ENCODE data around the gene ZNF383.
"Not testable (repeated sequence)": the region's sequence is repeated elsewhere in the genome, so short reads cannot be mapped to it uniquely, and the experiment has no call there.

Gene ZNF383

GRCh38 chr19:37220383-37220782, 2.4 kb downstream of the ZNF383 start:
- H3K4me3 ChIP-seq (ENCODE audit: low read depth, low read length): no peak overlapping the region
- no peak for DNase-seq (ENCODE audit: low read depth)
- TF ChIP-seq CTCF (IDR thresholded peaks at IDR 0.05; ENCODE audit: low read depth, low read length): no peak
- TF ChIP-seq POLR2A (IDR thresholded peaks at IDR 0.05; ENCODE audit: extremely low read depth, insufficient read length): no peak
- TF ChIP-seq MYC (IDR thresholded peaks at IDR 0.05; ENCODE audit: low read depth, low read length): no peak
- TF ChIP-seq MAX (IDR thresholded peaks at IDR 0.05; ENCODE audit: low read depth, low read length): no peak

GRCh38 chr19:37221136-37221535, 3.1 kb downstream of the ZNF383 start:
- no peak for TF ChIP-seq MAX (IDR thresholded peaks at IDR 0.05; ENCODE audit: low read depth, low read length)
- no peak for TF ChIP-seq MYC (IDR thresholded peaks at IDR 0.05; ENCODE audit: low read depth, low read length)
- TF ChIP-seq POLR2A (IDR thresholded peaks at IDR 0.05; ENCODE audit: extremely low read depth, insufficient read length): no peak
- TF ChIP-seq CTCF (IDR thresholded peaks at IDR 0.05; ENCODE audit: low read depth, low read length): no peak
- no peak overlapping the region for H3K4me3 ChIP-seq (ENCODE audit: low read depth, low read length)
- no peak for DNase-seq (ENCODE audit: low read depth)

- TF ChIP-seq CTCF (IDR thresholded peaks at IDR 0.05; ENCODE audit: low read depth, low read length) (no peak), MYC (IDR thresholded peaks at IDR 0.05; ENCODE audit: low read depth, low read length) (no peak), MAX (IDR thresholded peaks at IDR 0.05; ENCODE audit: low read depth, low read length) (no peak), POLR2A (IDR thresholded peaks at IDR 0.05; ENCODE audit: extremely low read depth, insufficient read length) (no peak)
- no peak for DNase-seq (ENCODE audit: low read depth)
- no peak overlapping the region for H3K4me3 ChIP-seq (ENCODE audit: low read depth, low read length)
Observed at GRCh38 chr19:37226248-37226647, 8.2 kb downstream of the ZNF383 start.

GRCh38 chr19:37227996-37228395, 10.0 kb downstream of the ZNF383 start:
- no peak for TF ChIP-seq MYC (IDR thresholded peaks at IDR 0.05; ENCODE audit: low read depth, low read length)
- TF ChIP-seq CTCF (IDR thresholded peaks at IDR 0.05; ENCODE audit: low read depth, low read length): peak; percentile 55
- peak; percentile 30 for DNase-seq (ENCODE audit: low read depth)
- no peak overlapping the region for H3K4me3 ChIP-seq (ENCODE audit: low read depth, low read length)

- TF ChIP-seq POLR2A (IDR thresholded peaks at IDR 0.05; ENCODE audit: extremely low read depth, insufficient read length) (no peak), MYC (IDR thresholded peaks at IDR 0.05; ENCODE audit: low read depth, low read length) (no peak)
- no peak overlapping the region for H3K4me3 ChIP-seq (ENCODE audit: low read depth, low read length)
- DNase-seq (ENCODE audit: low read depth): no peak
Observed at GRCh38 chr19:37243206-37243632, 25.2 kb downstream of the ZNF383 start.

GRCh38 chr19:37251308-37252229, 33.6 kb downstream of the ZNF383 start:
- DNase-seq (ENCODE audit: low read depth): no peak
- TF ChIP-seq MYC (IDR thresholded peaks at IDR 0.05; ENCODE audit: low read depth, low read length) (no peak), POLR2A (IDR thresholded peaks at IDR 0.05; ENCODE audit: extremely low read depth, insufficient read length) (no peak), MAX (IDR thresholded peaks at IDR 0.05; ENCODE audit: low read depth, low read length) (no peak), CTCF (IDR thresholded peaks at IDR 0.05; ENCODE audit: low read depth, low read length) (no peak)
- H3K4me3 ChIP-seq (ENCODE audit: low read depth, low read length): no peak overlapping the region

GRCh38 chr19:37263028-37263427, 45.0 kb downstream of the ZNF383 start:
- not testable (repeated sequence) for H3K4me3 ChIP-seq (ENCODE audit: low read depth, low read length)

GRCh38 chr19:37267005-37267404, 49.0 kb downstream of the ZNF383 start:
- not testable (repeated sequence) for DNase-seq (ENCODE audit: low read depth)

More at GRCh38 chr19:37263028-37263427, 45.0 kb downstream of the ZNF383 start:
- not testable (repeated sequence) for DNase-seq (ENCODE audit: low read depth)

GRCh38 chr19:37267755-37268154, 49.7 kb downstream of the ZNF383 start:
- H3K4me3 ChIP-seq (ENCODE audit: low read depth, low read length); DNase-seq (ENCODE audit: low read depth): not testable (repeated sequence)

More at GRCh38 chr19:37267005-37267404, 49.0 kb downstream of the ZNF383 start:
- not testable (repeated sequence) for H3K4me3 ChIP-seq (ENCODE audit: low read depth, low read length)

- not testable (repeated sequence) for DNase-seq (ENCODE audit: low read depth); H3K4me3 ChIP-seq (ENCODE audit: low read depth, low read length)
Observed at GRCh38 chr19:37280656-37281055, 62.6 kb downstream of the ZNF383 start.
